HL-60/S4 treated with phorbol 12-myristate 13-acetate at 8.2 ng/mL for 4 days and 3 days (cell line): ENCODE measurements around the gene PTPRO.

ENCODE experiments used
- in situ Hi-C: fragments of 300-500 bp; cut with MboI; formaldehyde crosslinking; loops from 2 replicates; pipeline ENCODE4 v1.15.0; 2022; ENCODE audit warnings: low sequenced_read_pairs

PTPRO gene

DNA sequence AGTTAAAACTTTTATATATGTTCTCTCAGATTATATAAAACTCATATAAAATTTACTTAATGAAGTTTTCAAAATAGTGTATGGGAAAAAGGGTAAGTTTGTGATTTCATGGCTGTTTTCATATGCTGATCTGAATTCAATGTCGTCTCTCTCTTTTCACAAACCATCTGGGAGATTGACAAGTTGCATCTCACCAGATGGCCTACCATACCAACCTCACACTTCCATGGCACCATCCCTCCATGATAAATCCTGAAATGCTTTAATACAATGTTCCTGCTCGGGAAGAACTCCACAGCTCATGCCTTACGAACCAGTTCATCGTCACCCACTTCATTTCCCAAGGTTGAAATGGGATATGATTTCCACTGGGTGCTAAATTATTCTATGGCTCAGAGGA is 22.3 kb downstream of the PTPRO start:
- in situ Hi-C loops = no loop called here

GRCh38 chr12:15346488-15346887 is 24.2 kb downstream of the PTPRO start:
- in situ Hi-C loops = no loop called here

DNA sequence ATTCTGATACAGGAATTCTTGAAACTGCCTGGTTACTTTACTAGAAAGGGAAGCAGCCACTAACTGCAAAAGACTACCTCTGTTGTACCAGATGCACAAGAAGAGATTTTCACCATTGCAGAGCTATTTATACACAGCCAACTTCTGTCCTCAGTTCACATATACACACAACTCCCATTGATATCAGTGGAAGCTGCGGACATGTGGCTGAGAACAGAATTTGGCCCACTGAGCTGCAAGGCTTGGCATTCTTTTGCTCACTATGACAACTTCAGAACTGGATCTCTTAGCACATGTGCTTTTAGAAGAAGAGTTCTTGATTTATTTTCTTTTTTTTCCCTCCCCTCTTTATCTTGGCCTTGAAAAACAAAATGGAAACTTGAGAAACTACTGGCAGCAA is 28.3 kb downstream of the PTPRO start:
- in situ Hi-C loops = no loop called here

GRCh38 chr12:15355766-15356165 is 33.5 kb downstream of the PTPRO start:
- in situ Hi-C loops = no loop called here

- in situ Hi-C loops = no loop called here
These were observed 34.6 kb downstream of the PTPRO start for GRCh38 chr12:15356951-15357364.

- in situ Hi-C loops = no loop called here
These were observed 42.2 kb downstream of the PTPRO start for GRCh38 chr12:15364221-15365160.

DNA sequence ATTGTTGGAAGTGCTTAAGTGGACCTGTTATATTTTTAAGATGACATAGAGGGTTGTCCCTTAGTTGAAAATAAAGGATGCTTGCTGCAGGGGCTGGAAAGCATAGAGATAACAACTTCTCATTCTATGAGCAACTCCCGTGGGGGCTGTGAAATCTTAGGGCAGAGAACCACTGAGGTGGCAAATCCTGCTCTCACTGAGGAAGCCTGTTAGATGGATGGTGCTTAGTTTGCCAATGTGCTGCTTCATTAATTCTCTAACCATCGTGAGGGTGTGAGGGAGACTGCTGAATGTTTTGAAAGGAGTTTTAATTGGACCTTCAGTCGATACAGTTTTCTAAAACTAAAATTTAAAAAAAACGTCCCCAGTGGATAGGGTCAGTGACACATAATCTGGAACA is 46.5 kb downstream of the PTPRO start:
- in situ Hi-C loops = no loop called here

DNA sequence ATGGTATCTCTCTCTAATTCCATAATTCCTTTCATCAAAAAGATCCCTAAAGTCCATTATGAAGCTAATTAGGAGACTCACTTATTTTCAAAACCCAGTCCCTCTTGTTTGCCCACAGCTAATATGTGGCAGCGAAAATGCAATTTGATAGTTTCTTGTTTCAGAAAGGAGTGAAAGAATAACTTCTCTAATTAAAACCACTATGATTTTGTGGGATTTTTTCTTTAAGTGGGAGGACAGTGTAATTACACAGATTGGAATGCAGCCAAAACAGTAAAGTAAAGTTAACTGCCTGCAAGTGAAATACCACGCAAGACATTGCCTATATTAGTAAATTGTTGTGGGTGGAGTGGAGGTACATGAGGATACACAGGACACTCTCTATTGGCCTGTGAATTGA is 50.0 kb downstream of the PTPRO start:
- in situ Hi-C loops = no loop called here

GRCh38 chr12:15387772-15388171 is 65.5 kb downstream of the PTPRO start:
- in situ Hi-C loops = no loop called here

DNA sequence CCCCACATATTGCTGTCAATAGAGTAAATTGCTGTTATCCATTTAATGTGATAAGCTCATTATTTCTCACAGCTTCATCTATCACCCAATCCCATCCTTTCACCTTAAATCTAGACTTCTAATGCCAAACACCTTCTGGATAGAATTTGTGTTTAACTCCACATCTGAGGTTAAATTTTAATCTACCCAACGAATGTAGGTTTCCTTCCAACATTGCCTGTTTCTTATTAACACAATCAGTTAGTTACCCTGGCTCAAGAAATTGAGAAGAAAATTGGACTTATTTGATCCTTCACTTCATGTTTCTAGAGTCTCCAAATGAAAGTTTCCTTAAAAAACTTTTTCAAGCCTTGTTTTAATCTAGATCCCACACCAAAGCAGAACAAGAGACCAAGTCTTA is 67.3 kb downstream of the PTPRO start:
- in situ Hi-C loops = no loop called here

DNA sequence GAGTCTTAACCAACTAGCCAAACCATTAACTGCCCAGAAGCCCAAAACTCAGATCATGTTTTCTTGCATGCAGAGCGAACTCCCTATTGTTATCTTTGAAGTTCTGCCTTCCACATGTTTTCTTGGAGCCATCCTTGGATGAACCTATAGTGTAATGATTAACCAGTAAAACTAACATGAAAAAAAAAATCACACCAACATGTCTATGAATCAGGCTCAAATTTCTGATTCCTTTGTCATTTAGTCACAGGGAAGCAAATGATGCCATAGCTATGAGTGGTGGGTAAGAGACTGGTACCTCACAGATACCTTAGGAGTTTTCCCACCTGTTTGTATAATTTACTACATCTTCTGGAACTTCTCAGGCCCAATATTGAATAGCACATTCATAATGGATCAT is 70.7 kb downstream of the PTPRO start:
- in situ Hi-C loops = no loop called here

DNA sequence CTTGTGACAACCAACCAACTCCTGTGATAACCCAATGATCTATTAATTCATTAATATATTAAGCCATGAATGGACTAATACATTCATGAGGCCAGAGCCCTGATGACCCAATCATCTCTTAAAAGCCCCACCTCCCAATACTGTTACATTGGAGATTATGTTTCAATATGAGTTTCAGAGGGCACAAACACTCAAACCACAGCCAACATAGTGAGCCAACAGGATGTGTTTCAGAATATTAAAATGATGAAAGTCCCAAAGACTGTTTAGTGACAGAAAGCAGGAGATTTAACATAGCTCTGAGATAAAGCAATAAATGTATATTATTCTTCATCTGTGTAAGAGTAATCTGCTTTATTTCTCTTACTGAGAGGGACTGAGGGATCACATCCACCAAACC is 71.7 kb downstream of the PTPRO start:
- in situ Hi-C loops = no loop called here

DNA sequence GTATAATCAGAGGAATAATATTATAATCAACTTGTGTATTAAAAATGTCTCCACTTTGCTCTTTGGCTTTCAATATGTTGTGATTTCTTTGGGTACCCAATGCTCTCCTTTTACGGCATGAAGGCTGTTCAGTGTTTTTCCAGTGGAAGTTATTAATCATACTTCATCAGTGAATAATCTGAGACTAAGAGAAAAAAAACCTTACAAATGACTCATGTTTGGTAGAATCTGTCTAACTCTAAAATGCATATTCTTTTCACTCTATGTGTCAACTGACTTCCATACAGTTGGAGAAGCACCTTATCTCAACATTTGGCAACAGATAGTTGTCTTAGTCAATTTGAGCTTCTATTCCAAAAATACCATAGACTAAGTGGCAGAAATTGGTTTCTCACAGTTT is 82.2 kb downstream of the PTPRO start:
- in situ Hi-C loops = no loop called here

DNA sequence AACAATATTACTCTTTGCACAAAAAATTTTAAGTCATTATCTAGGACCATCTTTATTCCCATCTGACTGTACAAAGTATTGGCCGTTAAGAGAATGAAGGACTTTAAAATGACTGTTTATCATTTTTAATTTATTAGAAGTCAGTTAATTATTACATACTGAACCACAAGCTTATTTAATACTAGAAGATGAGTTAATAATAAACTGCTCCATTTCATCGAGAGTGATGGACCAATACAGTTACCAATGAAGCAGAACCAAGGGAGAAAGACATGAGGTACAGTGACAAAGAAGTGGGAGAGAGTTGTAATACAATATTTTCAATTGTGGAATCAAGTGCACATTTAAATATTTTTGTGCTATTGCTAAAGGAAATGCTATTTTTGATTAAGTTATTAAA is 83.3 kb downstream of the PTPRO start:
- in situ Hi-C loops = no loop called here

GRCh38 chr12:15407025-15407424 is 84.7 kb downstream of the PTPRO start:
- in situ Hi-C loops = no loop called here

- in situ Hi-C loops = no loop called here
These were observed 89.5 kb downstream of the PTPRO start for GRCh38 chr12:15411842-15412241.

- in situ Hi-C loops = no loop called here
These were observed 95.4 kb downstream of the PTPRO start for GRCh38 chr12:15417691-15418090.

DNA sequence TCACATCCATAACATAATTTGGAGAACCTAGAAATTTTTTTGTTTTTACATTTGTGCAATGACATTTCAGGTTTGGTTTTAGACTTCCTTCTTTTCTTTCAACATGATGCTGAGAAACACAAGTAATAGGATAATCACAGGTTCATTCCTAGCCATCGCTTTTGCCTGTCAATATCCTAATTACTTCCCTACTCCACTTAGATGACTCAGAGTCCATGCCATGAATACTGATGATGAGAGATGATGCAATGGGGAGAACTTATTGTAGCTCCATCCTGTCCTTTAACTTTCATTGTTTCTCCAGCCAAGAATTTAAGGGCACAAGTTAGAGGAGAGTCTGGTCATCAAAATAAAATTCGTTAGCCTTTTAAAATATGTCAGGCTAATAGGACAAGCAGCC is 101.3 kb downstream of the PTPRO start:
- in situ Hi-C loops = no loop called here

GRCh38 chr12:15427913-15428312 is 105.6 kb downstream of the PTPRO start:
- in situ Hi-C loops = no loop called here

DNA sequence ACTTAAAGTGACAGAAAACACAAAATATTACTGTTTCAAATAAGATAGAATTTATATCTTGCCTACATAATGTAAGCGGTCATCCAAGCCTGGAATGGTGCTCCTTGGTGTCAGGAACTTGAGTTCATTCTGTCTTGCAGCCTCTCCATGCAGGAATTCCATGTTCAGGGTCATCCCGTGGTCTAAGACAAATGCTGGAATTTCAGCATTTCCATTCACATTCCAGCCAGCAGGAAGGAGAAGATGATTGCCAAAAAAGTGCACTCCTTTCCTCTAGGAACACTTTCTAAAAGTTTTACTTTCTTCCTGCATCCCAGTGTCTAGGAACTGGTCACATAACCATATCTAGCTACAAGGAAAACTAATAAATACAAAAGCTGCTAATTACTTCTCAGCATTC is 106.3 kb downstream of the PTPRO start:
- in situ Hi-C loops = no loop called here

DNA sequence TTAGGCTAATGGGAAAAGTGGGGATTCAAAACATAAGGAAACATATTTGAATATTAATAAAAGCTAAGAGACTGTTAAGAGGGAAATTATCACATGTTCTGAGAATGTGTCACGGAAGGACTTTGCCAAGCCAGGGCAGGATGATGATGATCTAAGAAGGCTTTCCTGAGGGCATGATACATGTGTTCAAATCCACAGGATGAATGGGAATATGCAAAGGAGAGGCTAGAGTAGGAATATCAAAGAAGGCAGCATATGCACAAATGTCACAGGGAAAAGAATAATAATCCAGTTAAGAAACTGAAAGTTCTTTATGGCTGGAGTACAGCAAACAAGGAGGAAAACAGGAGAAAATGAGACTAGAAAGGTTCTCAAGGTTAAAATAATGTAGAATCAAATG is 107.0 kb downstream of the PTPRO start:
- in situ Hi-C loops = no loop called here

DNA sequence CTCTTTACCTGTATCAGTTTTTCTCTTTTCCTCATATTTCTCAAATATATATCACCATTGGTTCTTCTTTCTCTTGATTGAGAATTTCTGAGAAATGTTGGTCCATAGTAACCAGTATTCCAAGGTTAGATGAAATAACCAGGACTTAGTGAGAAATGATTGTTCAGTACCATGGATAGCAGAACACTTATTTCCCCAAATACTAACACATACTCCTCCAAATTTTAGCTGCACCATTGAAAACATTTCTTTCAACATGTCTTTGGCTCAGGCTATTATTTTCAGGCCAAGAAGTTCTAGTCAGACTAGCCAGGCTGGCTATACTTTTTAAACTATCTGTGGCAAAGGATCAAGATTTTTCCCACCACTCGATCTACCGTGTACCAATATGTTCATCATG is 113.3 kb downstream of the PTPRO start:
- in situ Hi-C loops = no loop called here

- in situ Hi-C loops = no loop called here
These were observed 117.2 kb downstream of the PTPRO start for GRCh38 chr12:15439459-15439858.
